Measurements from ENCODE around the gene PMM1.

The PMM1 gene

DNA sequence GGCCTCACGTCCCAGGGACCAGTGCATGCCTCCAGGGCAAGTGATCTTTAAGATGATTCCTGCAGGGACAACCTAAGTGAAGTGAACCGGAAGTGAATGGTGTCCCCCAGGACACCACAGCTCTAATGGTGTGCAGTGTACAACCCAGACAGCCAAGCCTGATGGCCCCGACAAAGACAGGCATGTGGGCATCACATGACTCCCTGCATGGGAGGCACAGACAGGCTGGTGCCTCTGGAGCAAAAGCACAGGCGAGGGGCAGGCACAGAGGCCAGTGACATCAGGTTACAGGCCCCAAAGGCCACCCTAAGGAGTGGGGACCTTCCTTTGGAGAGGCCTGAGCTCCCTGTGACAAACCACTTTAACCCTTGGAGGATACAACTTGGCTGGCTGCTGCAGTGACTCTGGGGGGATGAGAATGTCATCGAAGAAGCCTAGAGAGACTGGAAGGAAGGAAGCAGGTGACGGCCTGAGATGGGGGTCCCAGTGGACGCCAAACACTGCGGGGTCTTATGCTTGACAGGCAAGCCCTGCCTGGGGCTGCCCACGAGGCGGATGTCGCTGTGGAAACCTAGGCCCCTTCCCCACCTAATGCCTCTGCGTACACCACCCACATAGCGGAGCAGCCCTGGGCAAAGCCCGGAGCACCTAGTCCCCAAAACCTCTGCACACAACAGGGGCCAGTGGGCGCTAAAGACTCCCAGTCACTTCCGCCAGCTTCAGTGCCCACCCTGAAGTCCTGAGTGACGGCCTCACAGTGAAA lies 57.7 kb downstream of the PMM1 start:
- no peaks in the 10 kb centered on the region for H3K4me1 Mint-ChIP-seq (ENCODE audit: low read depth)
- peaks cover 15% of the 10 kb centered on the region for H3K36me3 Mint-ChIP-seq (ENCODE audit: low read depth)
- no peak overlapping the region for H3K27ac Mint-ChIP-seq
- H3K4me3 Mint-ChIP-seq, result no peak overlapping the region
- no peaks in the 10 kb centered on the region for H3K27me3 Mint-ChIP-seq (ENCODE audit: low read depth)
- H3K9me3 Mint-ChIP-seq, result no peaks in the 10 kb centered on the region
- no peak for DNase-seq (ENCODE audit: low spot score)

DNA sequence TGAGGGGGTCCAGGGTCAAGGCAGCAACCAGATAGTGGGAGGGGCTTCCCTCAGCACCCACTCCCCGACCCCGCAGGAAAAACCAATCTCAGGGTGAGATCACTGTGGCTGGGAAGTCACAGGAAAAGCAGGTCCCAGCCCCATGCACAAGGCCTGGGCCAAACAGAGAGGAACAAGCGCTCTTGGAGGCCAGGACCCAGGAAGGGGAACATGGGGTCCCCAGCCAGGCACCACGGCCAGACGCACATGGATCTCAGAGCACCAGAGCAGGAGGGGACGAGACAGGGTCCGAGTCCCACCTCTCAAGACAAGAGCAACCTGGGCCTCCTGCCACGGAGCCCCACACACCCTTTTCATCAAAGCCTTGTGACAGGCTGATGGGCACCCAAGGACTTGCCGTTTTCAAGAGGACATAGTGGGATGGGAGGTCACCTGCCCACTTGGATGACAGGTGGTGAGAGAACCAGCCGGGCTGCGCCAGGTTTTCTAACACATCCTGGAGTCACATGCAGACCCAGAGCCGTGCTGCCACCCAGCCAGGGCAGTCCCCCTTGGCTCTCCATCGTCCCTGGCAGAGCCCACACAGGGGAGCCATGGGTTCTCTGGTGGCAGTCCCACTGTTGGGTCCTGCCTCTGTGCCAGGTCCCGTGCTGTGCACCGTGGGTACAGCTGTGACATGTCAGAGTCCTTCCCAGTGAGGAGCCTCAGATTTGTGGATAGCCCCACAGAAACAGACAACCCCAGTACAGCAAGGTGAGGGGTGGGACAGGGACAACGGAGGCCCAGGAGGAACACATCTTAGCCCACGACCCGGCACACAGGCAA lies 58.5 kb downstream of the PMM1 start:
- H3K36me3 Mint-ChIP-seq (ENCODE audit: low read depth), result peaks cover 15% of the 10 kb centered on the region
- peak overlapping the region; percentile 36 for H3K27ac Mint-ChIP-seq
- H3K27me3 Mint-ChIP-seq (ENCODE audit: low read depth), result no peaks in the 10 kb centered on the region
- H3K4me3 Mint-ChIP-seq, result no peak overlapping the region
- H3K4me1 Mint-ChIP-seq (ENCODE audit: low read depth), result peaks cover 3% of the 10 kb centered on the region
- no peak for DNase-seq (ENCODE audit: low spot score)
- no peaks in the 10 kb centered on the region for H3K9me3 Mint-ChIP-seq

DNA sequence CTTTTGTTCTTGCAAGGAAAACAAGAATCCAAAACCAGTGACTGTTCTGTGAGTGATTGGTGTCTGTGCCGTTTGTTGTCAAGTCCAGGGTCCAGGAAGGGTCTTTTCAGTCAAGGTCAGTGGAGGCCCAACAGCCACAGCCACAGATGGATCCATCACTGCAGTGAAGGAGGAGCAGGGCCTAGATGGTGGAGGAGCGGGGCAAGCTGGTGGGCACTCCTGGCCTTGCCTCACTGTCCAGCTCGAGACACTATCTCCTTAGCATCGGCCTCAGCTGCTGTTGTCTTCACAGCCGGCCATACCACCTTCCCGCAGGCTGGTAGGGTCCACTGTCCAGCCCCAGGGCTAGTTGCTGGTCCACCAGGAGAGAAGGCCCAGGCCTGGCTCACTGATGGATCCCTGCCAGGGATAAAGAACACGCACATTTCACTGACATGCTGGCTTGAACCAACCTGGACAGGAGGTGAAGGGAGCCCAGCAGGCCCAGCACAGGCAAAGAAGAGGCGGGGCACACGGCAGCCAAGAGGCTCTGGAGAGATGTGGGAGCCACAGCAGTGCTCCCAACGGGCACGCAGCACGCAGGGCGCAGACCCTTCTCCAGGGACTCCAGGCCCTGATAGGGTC lies 60.6 kb downstream of the PMM1 start:
- peaks cover 17% of the 10 kb centered on the region for H3K36me3 Mint-ChIP-seq (ENCODE audit: low read depth)
- H3K4me3 Mint-ChIP-seq, result no peak overlapping the region
- H3K4me1 Mint-ChIP-seq (ENCODE audit: low read depth), result peaks cover 13% of the 10 kb centered on the region
- no peak for DNase-seq (ENCODE audit: low spot score)
- no peaks in the 10 kb centered on the region for H3K27me3 Mint-ChIP-seq (ENCODE audit: low read depth)
- H3K27ac Mint-ChIP-seq, result no peak overlapping the region
- no peaks in the 10 kb centered on the region for H3K9me3 Mint-ChIP-seq

DNA sequence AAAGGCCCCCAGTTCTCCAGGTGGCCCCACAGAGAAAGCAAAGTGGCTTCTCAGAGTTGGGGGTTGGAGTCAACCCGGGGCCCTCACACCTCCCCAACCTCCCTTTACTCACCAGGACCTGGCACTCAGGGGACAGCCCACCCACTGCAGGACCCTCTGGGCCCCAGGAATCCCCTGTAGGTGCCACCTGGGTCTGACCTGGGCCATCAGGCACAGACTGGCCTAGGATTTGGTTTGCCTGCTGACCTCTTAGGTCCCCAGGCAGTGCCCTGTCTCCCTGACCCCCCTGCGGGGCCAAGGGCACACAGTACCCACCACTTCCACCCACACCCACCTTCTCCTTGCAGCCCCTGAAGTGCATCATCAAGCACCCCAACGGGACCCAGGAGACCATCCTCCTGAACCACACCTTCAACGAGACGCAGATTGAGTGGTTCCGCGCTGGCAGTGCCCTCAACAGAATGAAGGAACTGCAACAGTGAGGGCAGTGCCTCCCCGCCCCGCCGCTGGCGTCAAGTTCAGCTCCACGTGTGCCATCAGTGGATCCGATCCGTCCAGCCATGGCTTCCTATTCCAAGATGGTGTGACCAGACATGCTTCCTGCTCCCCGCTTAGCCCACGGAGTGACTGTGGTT lies 61.4 kb downstream of the PMM1 start:
- Mint-ChIP-seq H3K36me3 (ENCODE audit: low read depth) (peaks cover 14% of the 10 kb centered on the region), H3K27ac (no peak overlapping the region), H3K4me1 (ENCODE audit: low read depth) (peaks cover 13% of the 10 kb centered on the region), H3K9me3 (no peaks in the 10 kb centered on the region), H3K4me3 (no peak overlapping the region), H3K27me3 (ENCODE audit: low read depth) (no peaks in the 10 kb centered on the region)
- DNase-seq (ENCODE audit: low spot score), result no peak
